Stimulated activated CD4-positive, alpha-beta T cell treated with anti-CD3 and anti-CD28 coated beads, Interleukin-1b, Interleukin-23, amount 100 ng/mL, for 48 hours (primary cell): ENCODE data around the gene GIMAP5.
A peak's percentile ranks its signal among the peaks of the same experiment; 100 is the strongest.
"Not testable (repeated sequence)": the region's sequence is repeated elsewhere in the genome, so short reads cannot be mapped to it uniquely, and the experiment has no call there.

ENCODE experiments used
- DNase-seq: peaks from one replicate; pipeline ENCODE4 v3.0.0-alpha.2; 2020

The GIMAP5 gene

DNA sequence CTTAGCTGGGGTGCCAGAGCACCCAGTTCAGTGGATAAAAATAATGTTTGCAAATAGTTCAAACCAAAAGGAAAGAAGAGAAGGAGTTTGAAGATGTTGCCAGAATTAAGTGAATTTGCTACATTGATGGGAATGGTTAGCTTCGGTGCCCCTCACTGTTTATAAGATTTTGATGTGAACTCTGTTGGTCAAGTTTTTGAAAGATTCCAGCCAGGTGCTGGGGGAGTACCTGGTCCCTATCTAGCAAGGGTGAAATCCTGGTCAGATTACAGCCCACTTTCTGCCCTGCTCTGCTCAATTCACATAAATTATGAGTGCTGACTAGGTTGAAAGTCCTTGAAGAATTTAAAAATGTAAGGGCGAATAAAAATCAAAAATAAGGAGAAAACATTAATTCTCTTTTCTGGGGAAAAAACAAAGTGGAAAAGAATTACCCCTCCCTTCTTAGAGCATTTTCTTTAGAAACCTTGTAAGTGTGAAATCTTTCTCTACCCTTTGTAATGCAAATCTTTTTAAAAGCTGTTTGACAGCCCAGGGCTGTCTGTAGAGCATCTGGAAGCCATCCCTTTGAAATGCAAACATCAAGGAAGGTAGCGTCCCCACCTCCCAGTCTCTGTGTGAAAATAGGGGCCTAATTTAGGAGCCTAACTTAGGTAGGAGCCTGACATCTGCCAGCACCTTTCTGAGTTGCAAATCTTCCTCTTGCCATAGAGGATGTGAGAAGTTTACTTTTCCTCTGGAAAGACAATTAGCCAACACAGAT, 1.4 kb upstream of the GIMAP5 start:
- DNase-seq, result no peak

DNA sequence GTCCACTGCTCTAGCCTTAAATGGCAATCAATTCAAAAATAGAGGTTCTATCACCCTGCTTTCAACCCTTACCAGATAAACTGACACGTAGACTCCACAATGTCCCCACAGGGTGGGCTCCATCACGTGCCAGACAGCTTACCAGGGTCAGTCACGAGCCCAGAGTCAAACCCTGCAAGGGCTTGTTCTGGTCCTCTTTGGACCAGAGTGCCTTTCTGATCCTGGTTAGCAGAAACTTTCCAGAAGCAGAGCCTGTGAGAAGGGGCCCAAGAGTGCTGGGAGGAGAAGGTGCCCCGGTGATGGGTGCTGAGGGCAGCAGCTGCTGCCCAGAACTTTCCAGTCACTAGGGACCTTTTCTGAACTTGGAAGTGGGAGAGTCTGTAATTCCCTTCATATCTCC, 354 bp upstream of the GIMAP5 start:
- no peak for DNase-seq

DNA sequence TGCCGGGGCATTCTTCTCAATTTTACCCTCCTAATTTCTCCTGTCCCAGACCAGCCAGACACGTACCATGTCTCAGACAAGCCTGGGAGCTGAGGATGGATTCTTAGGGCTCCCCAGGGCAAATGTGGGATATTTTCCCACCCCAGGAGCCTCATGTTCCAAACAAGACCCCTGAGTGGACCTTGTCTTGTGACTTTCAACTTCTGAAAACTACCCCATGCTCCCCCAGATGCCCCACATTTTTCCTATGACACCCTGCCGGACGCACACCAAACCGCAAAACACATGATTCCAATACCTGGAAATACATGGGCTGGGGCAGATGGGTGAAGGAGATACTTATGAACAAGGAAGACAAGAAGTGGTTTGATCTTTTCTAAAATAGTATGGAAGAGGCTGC, 874 bp downstream of the GIMAP5 start:
- no peak for DNase-seq

DNA sequence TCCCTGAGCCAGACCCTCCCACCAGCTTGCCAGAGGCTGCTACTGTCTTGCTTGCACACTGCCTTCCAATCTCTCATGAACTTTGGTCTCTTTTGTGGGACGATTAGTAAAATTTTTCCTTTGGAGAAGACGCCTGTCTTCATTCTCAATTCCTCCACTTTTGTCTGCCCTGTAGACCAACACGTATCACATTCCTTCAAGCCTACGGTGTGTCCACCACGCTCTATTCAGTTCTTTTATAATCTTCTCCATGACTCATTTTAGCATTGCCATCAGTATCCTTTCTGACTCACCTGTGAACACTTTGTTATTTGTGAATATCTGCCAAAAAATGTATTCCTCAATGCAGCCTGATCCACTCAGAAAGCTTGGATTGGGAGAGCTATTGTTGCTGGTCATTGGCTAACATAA, 1.4 kb downstream of the GIMAP5 start:
- no peak for DNase-seq

DNA sequence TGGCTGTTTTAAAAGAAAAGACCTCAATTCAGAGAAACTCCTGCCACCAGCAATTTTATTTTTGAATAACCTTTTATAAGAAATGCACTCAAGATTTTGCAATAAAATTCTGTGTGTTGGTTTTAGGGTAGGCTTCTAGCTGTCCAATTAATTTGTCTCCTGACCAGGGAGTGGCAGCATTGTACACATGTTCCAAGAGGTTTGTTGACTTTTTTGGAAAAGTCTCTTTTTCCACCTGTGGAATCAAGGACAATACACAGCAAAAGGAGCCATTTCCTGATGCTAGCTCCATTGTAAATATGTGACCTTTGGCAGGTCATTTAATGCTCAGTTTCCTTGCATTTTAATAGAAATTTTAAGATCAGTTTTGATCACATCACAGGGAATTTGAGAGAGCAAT, 1.8 kb downstream of the GIMAP5 start:
- DNase-seq, result no peak

DNA sequence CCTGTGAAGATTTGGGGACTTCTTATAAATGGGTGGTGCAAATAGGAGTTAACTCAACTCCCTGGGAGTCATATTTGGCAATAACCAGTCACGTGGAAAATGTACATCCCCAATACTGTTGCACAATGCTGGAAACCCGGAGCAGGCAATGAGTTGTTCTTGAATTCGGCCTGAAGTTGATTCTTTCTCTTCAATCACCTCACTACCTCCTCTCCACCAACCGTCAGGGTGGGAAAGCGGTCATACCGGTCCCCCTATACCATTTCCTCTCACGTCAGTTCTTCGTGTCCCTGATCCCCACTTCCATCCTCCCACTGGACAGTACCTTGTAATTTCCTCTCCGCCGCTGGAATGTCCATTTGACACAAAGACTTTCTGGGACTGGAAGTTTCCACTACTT, 2.8 kb downstream of the GIMAP5 start:
- no peak for DNase-seq

DNA sequence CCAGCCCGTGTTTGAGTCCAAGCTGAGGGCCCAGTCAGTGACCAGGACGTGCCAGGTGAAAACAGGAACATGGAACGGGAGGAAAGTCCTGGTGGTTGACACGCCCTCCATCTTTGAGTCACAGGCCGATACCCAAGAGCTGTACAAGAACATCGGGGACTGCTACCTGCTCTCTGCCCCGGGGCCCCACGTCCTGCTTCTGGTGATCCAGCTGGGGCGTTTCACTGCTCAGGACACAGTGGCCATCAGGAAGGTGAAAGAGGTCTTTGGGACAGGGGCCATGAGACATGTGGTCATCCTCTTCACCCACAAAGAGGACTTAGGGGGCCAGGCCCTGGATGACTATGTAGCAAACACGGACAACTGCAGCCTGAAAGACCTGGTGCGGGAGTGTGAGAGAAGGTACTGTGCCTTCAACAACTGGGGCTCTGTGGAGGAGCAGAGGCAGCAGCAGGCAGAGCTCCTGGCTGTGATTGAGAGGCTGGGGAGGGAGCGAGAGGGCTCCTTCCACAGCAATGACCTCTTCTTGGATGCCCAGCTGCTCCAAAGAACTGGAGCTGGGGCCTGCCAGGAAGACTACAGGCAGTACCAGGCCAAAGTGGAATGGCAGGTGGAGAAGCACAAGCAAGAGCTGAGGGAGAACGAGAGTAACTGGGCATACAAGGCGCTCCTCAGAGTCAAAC, 5.2 kb downstream of the GIMAP5 start:
- no peak for DNase-seq

DNA sequence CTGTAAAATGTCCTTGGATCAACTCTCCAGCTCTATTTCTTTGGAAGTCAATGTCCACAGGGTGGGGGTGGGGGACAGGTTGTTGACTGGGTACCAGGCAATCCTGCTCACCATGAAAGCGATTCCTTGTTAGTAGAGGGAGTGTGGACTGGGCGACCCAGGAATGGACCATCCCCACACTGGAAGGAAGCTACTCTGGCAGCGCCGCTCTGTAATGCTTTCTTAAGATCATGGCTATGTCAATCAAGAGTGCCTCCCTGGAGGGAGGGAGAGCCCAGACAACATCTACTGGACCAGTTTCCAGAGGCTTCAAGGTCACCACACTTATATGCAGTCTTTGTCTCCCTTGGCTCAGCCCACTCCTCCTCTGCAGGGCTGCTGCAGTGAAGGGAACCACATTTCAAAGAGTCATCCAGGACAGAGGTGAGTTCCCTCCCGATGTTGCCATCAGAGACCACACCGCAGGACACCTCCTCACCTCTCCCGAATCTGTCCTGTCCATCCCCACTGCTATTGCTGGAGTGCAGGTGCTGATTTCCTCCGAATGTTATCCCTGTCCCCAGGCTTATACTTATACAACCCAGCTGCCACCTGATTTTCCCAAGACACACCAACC, 6.9 kb downstream of the GIMAP5 start:
- DNase-seq, result no peak

DNA sequence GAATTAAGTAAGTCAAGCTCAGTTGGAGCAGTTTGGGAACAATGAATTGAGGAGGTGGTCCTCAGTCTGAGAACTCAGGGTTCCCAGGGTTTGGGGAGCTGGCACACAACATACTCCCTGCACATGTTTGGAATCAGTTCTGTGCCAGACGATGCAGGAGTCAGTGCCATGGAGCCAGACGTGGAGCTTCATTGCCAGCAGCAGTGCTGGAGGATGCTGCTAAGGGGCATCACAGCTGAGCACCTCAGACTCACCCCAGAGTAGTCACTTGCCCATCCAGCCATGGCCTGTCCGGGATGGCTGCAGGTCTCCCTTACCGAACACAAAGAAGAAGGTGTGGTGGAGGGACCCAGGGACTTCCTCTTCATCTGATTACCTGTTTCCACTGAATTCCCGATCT, 7.9 kb downstream of the GIMAP5 start:
- DNase-seq, result no peak

DNA sequence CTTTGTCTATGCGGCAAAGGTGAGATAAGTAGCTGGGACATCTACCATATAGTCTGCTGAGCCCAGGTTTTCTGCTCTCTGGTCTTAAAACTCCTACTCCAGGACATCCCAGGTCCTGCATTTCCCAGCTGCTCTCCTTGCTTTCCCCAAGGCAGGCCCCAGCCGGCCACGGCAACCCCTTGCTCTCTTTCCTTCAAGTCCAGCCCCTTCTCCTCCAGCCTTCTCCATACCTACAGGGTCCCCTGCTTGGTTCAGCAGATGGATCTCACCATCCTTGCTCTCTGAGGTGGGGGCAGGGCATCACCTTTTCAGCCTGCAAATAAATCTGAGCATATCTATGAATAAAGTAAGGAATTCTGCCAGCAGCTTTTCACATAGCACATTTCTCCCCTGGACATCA, 8.7 kb downstream of the GIMAP5 start:
- DNase-seq, result no peak

DNA sequence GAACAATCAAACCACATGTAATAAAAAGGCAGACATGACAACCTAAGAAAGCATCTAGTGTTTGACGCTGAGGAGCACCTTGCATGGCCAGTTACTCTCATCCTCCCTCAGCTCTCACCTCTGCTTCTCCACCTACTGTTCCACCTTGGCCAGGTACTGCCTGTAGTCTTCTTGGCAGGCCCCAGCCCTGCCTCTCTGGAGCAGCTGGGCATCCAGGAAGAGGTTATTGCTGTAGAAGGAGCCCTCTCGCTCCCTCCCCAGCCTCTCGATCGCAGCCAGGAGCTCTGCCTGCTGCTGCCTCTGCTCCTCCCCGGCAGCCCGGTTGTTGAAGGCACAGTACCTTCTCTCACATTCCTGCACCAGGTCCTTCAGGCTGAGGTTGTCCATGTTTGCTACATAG, 9.7 kb downstream of the GIMAP5 start:
- no peak for DNase-seq

DNA sequence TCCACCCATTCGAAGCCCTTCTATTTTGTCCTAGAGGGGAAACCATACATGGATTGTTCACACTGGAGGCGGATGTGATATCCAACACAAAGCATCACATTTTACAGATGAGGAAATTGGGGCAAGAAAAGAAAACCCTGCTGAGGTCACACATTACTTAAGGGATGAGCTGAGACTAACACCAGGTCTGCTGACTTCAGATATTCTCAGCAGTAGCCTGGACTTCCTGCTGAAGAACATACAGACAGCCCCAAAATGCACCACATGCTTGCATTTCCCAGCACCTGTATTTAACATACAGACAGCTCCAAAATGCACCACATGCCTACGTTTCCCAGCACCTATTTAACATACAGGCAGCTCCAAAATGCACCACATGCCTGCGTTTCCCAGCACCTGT, 11.2 kb downstream of the GIMAP5 start:
- no peak for DNase-seq

DNA sequence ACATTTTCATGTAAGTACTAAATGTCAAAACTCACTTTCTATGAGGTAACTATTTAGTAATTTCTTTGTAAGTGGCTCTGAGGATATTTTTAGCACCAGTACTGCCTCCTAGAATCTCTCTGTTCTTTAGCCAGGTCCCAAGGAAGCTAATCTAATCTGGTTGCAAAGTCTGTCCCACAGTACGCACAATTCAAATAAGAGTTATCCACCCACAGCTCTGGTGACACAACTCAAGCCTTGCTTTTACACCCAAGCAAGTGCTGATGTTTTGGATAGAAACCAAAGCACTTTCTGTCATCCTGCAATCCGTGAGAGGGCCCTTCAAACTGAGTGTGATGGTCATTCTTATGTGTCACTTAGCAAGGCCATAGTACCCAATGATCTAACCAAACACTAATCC, 14.5 kb downstream of the GIMAP5 start:
- DNase-seq, result no peak

DNA sequence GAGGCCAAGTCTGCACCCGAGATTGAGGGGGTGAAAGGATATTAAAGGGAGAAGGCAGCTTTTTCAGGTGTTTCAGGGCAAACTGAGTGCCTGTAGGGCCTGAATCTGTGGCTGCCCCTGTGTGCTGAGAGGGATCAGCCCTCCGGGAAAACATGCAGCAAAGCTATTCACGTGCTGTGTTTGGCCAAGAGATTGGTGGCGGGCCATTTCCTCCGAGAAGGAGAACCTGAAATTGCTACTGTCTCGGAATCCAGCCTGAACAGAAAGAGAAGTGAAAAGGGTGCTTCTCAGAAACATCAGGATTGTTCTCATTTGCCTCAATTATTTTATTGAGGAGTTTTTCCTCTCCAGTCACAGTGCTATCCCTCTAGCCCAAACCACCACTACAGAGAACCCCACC, 16.0 kb downstream of the GIMAP5 start:
- DNase-seq, result no peak

DNA sequence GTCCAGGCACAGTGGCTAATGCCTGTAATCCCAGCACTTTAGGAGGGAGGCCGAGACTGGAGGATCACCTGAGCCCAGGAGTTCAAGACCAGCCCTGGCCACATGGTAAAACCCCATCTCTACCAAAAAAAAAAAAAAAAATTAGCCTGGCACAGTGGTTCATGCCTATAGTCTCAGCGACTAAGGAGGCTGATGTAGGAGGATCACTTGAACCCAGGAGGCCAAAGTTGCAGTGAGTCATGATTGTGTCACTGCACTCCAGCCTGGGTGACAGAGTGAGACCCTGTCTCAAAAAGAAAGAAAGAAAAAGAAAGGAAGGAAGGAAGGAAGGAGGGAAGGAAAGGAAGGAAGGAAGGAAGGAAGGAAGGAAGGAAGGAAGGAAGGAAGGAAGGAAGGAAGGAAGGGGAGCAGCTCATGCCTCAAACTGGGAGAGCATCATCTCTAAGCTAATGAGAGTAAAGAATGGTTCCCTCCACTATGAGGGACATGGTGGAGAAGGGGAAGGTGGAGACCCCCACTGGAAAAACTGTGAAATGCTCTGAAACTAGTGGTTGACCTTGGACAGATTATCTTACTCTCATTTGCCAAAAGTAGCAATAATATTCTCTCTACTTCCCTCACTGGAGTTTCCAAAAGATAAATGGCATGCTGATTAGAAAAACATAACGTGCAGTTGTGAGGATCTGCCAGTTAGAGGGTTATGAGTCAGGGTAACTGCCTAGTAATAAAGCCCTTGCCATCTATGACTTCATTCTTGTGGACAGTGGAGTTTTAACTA, 16.8 kb downstream of the GIMAP5 start:
- no peak for DNase-seq

DNA sequence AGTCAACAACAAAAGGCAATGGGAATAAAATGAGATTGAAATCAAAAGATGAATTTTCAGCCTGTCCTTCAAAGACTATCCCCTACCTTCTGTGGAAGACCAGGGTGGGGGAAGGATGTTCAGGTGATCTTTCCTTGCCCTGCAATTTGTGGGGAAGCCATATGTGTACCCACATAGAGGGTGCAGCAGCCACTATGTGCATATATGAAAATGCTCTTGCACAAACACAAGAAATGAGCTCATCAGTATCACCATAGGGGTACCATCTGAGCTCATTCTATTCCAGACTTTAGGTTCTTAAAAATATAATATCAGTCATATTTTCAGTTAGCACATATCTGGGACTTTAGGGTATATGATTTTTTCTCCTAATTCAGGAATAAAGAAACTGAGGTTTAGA, 17.7 kb downstream of the GIMAP5 start:
- no peak for DNase-seq

DNA sequence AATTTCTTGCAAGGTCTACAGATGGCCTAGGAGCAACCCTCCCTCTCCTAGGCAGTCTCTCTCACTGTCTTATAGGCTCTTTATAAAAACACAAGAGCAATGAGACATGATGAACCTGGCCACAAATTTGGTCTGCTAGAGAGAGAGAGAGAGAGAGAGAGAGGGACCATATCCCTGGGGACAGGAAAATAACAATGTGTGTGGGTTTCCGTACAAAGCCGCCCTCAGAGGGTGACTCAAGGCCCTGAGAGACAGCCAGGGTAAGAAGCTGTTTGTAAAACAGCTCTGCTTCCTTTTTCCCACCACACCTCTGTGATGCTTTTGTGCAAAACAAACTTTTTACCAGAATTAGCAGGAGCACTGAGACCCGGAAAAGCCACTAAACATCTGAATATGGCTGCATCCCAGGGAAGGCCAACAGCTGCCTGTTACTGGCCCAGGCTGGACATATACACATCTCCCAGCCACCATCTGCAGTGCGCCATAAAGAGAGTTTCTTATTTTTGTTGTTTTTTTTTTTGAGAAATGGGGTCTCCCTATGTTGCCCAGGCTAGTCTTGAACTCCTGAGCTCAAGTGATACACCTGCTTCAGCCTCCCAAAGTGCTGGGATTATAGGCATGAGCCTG, 18.4 kb downstream of the GIMAP5 start:
- DNase-seq, result peak; percentile 77

DNA sequence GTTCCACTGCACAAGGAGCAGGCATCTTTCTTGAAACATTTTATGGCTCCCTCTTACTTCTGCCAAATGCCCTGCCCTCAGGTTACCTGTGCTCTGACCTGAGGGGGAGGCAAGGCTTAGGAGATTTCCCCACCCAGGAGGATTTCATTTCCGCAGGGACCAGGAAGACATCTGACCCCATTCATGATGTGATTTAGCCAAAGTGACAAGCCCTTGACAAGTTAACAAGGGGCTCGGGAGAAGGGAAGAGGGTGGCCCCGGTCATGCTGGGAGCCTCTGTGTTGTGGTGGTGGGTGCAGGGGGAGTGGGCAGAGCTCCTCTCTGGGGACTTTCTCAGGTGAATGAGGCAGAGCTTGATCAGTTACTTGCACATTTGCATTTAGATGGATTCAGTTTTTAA, 18.9 kb downstream of the GIMAP5 start:
- DNase-seq, result no peak

DNA sequence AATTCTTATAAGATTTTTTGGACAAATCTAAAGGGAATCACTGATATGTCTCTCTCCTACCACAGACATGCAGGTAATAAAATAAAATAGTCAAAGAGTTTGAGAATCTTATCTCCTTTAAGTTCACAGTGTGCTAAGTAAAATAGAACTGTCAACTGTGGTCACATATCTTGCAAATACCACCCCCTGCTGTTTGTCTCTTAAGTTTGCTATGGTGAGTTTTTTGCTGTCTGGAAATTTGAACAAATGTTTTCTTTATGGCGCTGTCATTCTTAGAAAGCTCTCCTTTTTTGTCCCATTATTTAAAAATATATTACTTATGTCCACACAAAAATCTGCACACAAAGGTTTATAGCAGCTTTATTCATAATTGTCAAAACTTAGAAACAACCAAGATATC, 19.6 kb downstream of the GIMAP5 start:
- no peak for DNase-seq

DNA sequence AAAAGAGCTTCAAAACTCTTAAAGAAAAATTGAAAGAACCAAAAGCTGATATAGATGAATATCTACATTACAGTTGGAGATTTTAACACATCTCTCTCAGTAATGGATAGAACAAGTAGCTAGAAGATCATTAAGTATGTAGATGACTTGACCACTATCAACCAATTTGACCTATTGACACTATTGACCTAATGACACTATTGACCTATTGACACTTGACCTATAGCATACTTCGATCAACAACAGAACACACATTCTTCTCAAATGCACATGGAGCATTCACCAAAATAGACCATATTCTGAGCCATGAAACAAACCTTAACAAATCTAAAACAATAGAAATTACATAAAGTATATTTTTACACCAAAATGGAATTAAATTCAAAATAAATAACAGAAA, 22.3 kb downstream of the GIMAP5 start:
- DNase-seq, result no peak

DNA sequence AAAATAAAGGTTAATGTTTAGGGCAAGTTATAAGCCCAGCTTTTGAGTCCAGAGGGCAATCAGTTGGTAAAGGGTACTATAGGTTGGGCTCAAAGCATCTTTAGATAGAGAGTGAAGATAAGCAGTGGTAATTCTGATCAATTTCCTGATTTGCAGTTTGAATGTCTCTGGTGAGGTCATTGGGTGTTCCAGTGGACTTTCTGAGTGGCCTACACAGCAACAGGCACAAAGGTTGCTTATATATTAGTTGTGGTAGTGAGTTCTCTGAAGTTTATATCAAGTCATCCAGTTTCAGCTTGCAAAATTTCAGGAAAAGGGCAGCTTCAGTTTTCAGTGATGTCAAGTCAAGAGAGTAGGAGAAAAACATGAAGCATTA, 29.1 kb downstream of the GIMAP5 start:
- DNase-seq, result no peak

DNA sequence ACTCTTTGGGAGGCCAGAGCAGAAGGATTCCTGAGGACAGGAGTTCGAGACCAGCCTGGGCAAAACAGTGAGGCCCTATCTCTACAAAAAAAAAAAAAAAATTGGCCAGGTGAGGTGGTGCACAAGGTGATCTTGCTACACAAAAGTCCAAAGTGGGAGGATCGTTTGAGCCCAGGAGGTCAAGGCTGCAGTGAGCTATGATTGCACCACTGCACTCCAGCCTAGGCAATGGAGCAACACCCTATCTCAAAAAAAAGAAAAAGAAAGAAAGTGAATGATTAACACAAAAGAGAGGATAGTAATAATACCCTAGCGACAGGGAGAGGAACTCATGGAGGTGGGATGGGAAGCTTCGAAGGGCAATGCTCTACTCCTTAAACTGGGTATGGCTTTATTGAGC, 32.5 kb downstream of the GIMAP5 start:
- no peak for DNase-seq

DNA sequence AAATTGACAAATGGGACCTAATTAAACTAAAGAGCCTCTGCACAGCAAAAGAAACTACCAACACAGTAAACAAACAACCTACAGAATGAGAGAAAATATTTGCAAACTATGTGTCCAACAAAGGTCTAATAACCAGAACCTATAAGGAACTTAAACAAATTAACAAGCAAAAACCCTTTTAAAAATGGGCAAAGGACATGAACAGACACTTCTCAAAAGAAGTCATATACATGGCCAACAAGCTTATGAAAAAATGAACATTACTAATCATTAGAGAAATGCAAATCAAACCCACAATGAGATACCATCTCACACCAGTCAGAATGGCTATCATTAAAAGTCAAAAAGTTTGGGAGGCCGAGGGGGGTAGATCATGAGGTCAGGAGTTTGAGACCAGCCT, 36.9 kb downstream of the GIMAP5 start:
- DNase-seq, result not testable (repeated sequence)
